Caco-2 (cell line): ENCODE measurements around the gene TPST2. TPM values are rescaled to one million over a fixed set of nuclear protein-coding genes. Genes with fewer than 3 reads are reported as not detected.

ENCODE experiments used
- BruUV-seq: library from RNA; stranded (reverse); fragments of 400-500 nt; replicated peaks from 2 replicates; lab custom pipeline; 2021; lab: Mats Ljungman, UMichigan
- CTCF ChIA-PET: fragments of 300-600 bp; sonication (Branson Sonifier 250); formaldehyde crosslinking; loops from one replicate; lab custom pipeline; 2022; ENCODE audit warnings: antibody characterized with exemption; lab: Charles Lee
- POLR2A ChIA-PET: fragments of 300-600 bp; sonication (Branson Sonifier 250); formaldehyde crosslinking; loops from one replicate; lab custom pipeline; 2022; ENCODE audit warnings: antibody characterized with exemption; lab: Charles Lee
- DNase-seq, 2 experiments: peaks; one replicate each; pipeline versions ENCODE4 v3.0.0 to v3.0.0-alpha.2; 2020 to 2022
- H3K27me3 ChIP-seq: replicated peaks from 2 replicates; pipeline ENCODE4 v1.6.0; 2011; ENCODE audit warnings: low read length; ENCODE audit not compliant: control insufficient read depth, insufficient read depth
- H3K36me3 ChIP-seq: 2 replicates; pipeline ENCODE4 v1.5.1; 2011; ENCODE audit warnings: low read length; ENCODE audit not compliant: control insufficient read depth, insufficient read depth
- H3K4me1 ChIP-seq: fragments of 250-450 bp; sonication (Bioruptor Pico); 2 replicates; pipeline ENCODE4 v1.5.1; 2020; ENCODE audit warnings: mild to moderate bottlenecking
- H3K4me3 ChIP-seq: 2 replicates; pipeline ENCODE4 v1.5.1; 2011; ENCODE audit warnings: low read depth, mild to moderate bottlenecking, control low read depth, low read length
- H3K9me3 ChIP-seq: fragments of 250-450 bp; sonication (Bioruptor Pico); 2 replicates; pipeline ENCODE4 v1.5.1; 2020; ENCODE audit warnings: mild to moderate bottlenecking, moderate library complexity
- H3K27ac Mint-ChIP-seq: one replicate; pipeline ENCODE4 v1.8.0; 2022; ENCODE audit warnings: mixed read lengths; ENCODE audit not compliant: unreplicated experiment
- H3K27me3 Mint-ChIP-seq: one replicate; pipeline ENCODE4 v1.8.0; 2022; ENCODE audit warnings: mixed read lengths; ENCODE audit not compliant: insufficient read depth, unreplicated experiment
- H3K36me3 Mint-ChIP-seq: one replicate; pipeline ENCODE4 v1.8.0; 2022; ENCODE audit warnings: mild to moderate bottlenecking, mixed read lengths; ENCODE audit not compliant: insufficient read depth, unreplicated experiment
- H3K4me1 Mint-ChIP-seq: one replicate; pipeline ENCODE4 v1.8.0; 2022; ENCODE audit warnings: low read depth, mixed read lengths; ENCODE audit not compliant: unreplicated experiment
- H3K4me3 Mint-ChIP-seq: one replicate; pipeline ENCODE4 v1.8.0; 2022; ENCODE audit warnings: mild to moderate bottlenecking, moderate library complexity, mixed read lengths; ENCODE audit not compliant: unreplicated experiment
- H3K9me3 Mint-ChIP-seq: one replicate; pipeline ENCODE4 v1.8.0; 2022; ENCODE audit warnings: mixed read lengths; ENCODE audit not compliant: unreplicated experiment
- CTCF ChIP-seq, 2 experiments: fragments of 200-600 bp in 1 of 2; IDR thresholded peaks; 1 replicate in 1 of 2; 2 replicates in 1 of 2; pipeline versions ENCODE4 v1.5.1 to v1.8.0; 2011 to 2022; ENCODE audit warnings: antibody characterized with exemption in 1 of 2, control low read depth in 1 of 2, inconsistent platforms in 1 of 2, low read depth in 1 of 2, low read length in 1 of 2, mild to moderate bottlenecking in 1 of 2, moderate library complexity in 1 of 2; ENCODE audit not compliant: insufficient read depth in 1 of 2, severe bottlenecking in 1 of 2, unreplicated experiment in 1 of 2
- intact Hi-C: fragments of 100-400 bp; cut with micrococcal nuclease; formaldehyde crosslinking; loops from one replicate; pipeline ENCODE4 v1.10.0; 2022; ENCODE audit not compliant: unreplicated experiment
- total RNA-seq: library from RNA; stranded (reverse); gene quantifications from 2 replicates; pipeline ENCODE4 v1.2.3, GENCODE V29; 2022

The TPST2 gene
- total RNA-seq, 1 experiment from 2014 or later = 9.5 TPM

- no peaks in the 10 kb centered on the region for H3K9me3 ChIP-seq
- no peak for TF ChIP-seq CTCF (IDR thresholded peaks at IDR 0.05; ENCODE audit: insufficient read depth in 1 of 2, low read depth in 1 of 2, low read length in 1 of 2, severe bottlenecking in 1 of 2, unreplicated experiment in 1 of 2)
- H3K4me1 Mint-ChIP-seq = no peaks in the 10 kb centered on the region
- no peak overlapping the region for H3K4me3 ChIP-seq
- no peaks in the 10 kb centered on the region for H3K36me3 ChIP-seq
- CTCF ChIA-PET = interaction anchor here (0.7 kb wide), 1 partner anchor 128 kb away, joined by 3 read pairs; no protein-coding TSS in a partner anchor
- H3K27ac Mint-ChIP-seq = no peak overlapping the region
- no peaks in the 10 kb centered on the region for H3K9me3 Mint-ChIP-seq
- no peak overlapping the region for H3K4me3 Mint-ChIP-seq
- H3K27me3 ChIP-seq = no peaks in the 10 kb centered on the region
- no peak for DNase-seq
- intact Hi-C loops = no loop called here
- no peaks in the 10 kb centered on the region for H3K27me3 Mint-ChIP-seq
- no peaks in the 10 kb centered on the region for H3K4me1 ChIP-seq
- peaks cover 5% of the 10 kb centered on the region for H3K36me3 Mint-ChIP-seq
- POLR2A ChIA-PET = no interaction called here
- BruUV-seq = no TSS peak
These were observed 53.2 kb downstream of the TPST2 start for GRCh38 chr22:26536762-26537134.

GRCh38 chr22:26536056-26536761 lies 53.7 kb downstream of the TPST2 start:
- no peaks in the 10 kb centered on the region for H3K4me1 ChIP-seq
- no peak overlapping the region for H3K27ac Mint-ChIP-seq
- TF ChIP-seq CTCF (IDR thresholded peaks at IDR 0.05; ENCODE audit: insufficient read depth in 1 of 2, low read depth in 1 of 2, low read length in 1 of 2, severe bottlenecking in 1 of 2, unreplicated experiment in 1 of 2) = no peak
- H3K27me3 Mint-ChIP-seq = no peaks in the 10 kb centered on the region
- no TSS peak for BruUV-seq
- H3K27me3 ChIP-seq = no peaks in the 10 kb centered on the region
- no peak for DNase-seq
- no peaks in the 10 kb centered on the region for H3K9me3 Mint-ChIP-seq
- H3K36me3 Mint-ChIP-seq = peaks cover 5% of the 10 kb centered on the region
- no peaks in the 10 kb centered on the region for H3K36me3 ChIP-seq
- no peaks in the 10 kb centered on the region for H3K4me1 Mint-ChIP-seq
- intact Hi-C loops = no loop called here
- CTCF ChIA-PET = interaction anchor here (0.7 kb wide), 1 partner anchor 129 kb away, joined by 3 read pairs; no protein-coding TSS in a partner anchor
- no peak overlapping the region for H3K4me3 ChIP-seq
- POLR2A ChIA-PET = no interaction called here
- H3K9me3 ChIP-seq = no peaks in the 10 kb centered on the region
- H3K4me3 Mint-ChIP-seq = no peak overlapping the region

- no peak overlapping the region for H3K4me3 ChIP-seq
- no TSS peak for BruUV-seq
- H3K27me3 ChIP-seq = no peaks in the 10 kb centered on the region
- Mint-ChIP-seq H3K27me3 (no peaks in the 10 kb centered on the region), H3K4me1 (no peaks in the 10 kb centered on the region), H3K4me3 (no peak overlapping the region), H3K27ac (no peak overlapping the region), H3K9me3 (no peaks in the 10 kb centered on the region), H3K36me3 (peaks cover 6% of the 10 kb centered on the region)
- no peaks in the 10 kb centered on the region for H3K4me1 ChIP-seq
- intact Hi-C loops = no loop called here
- POLR2A ChIA-PET = no interaction called here
- no peak for DNase-seq
- CTCF ChIA-PET = no interaction called here
- no peak for TF ChIP-seq CTCF (IDR thresholded peaks at IDR 0.05; ENCODE audit: insufficient read depth in 1 of 2, low read depth in 1 of 2, low read length in 1 of 2, severe bottlenecking in 1 of 2, unreplicated experiment in 1 of 2)
- H3K9me3 ChIP-seq = no peaks in the 10 kb centered on the region
- H3K36me3 ChIP-seq = no peaks in the 10 kb centered on the region
These were observed 54.4 kb downstream of the TPST2 start for GRCh38 chr22:26535603-26535908.
